ENCODE data around the gene ONECUT1.

DNA sequence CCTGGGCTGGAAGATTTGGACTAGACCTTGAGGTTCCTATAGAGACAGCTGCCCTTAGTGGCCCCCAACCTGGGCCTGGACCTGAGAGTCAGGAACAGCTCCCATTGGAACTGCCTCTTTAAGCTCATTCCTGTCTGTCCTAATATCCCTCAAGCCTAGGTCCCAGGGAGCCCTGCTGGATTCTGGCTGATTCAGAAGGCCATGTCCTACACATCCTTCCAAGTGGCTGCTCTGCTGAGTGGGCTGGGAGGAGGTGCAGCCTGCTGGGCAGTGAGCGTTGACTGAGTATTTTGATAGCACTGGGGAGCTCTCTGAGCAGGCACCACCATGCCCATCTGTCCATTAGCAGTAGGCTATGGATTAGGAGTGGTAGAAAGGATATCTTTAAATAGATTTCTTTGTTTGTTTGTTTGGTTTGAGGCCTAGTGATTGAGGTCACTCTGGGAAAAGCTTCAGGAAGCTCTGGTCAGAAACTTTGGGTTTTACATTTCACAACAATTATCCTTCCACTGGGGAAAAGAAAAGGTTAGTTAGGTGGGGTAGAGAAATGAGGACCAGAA, 56.4 kb downstream of the ONECUT1 start:
- TF ChIP-seq, protein P1, sequence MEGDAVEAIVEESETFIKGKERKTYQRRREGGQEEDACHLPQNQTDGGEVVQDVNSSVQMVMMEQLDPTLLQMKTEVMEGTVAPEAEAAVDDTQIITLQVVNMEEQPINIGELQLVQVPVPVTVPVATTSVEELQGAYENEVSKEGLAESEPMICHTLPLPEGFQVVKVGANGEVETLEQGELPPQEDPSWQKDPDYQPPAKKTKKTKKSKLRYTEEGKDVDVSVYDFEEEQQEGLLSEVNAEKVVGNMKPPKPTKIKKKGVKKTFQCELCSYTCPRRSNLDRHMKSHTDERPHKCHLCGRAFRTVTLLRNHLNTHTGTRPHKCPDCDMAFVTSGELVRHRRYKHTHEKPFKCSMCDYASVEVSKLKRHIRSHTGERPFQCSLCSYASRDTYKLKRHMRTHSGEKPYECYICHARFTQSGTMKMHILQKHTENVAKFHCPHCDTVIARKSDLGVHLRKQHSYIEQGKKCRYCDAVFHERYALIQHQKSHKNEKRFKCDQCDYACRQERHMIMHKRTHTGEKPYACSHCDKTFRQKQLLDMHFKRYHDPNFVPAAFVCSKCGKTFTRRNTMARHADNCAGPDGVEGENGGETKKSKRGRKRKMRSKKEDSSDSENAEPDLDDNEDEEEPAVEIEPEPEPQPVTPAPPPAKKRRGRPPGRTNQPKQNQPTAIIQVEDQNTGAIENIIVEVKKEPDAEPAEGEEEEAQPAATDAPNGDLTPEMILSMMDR (IDR thresholded peaks at IDR 0.05) = no peak
- TF ChIP-seq EP300 (IDR thresholded peaks at IDR 0.05) (no peak), POLR2A (IDR thresholded peaks at IDR 0.05) (no peak)

Data from ovary (tissue), 3 donors.